Common myeloid progenitor, CD34-positive (primary cell): ENCODE data around the gene PLS3.

Source experiments
- CTCF ChIA-PET: fragments of 350-600 bp; sonication (Branson Sonifier 250); formaldehyde crosslinking; loops from one replicate; lab custom pipeline; 2021; ENCODE audit warnings: antibody characterized with exemption; lab: Charles Lee
- POLR2A ChIA-PET: fragments of 350-600 bp; sonication (Branson Sonifier 250); formaldehyde crosslinking; loops from one replicate; lab custom pipeline; 2021; ENCODE audit warnings: antibody characterized with exemption; lab: Charles Lee
- DNase-seq, 3 donors: peaks; one replicate each; pipeline versions ENCODE4 v3.0.0 to v3.0.0-alpha.2; 2013
- H3K27ac ChIP-seq, 2 experiments: 1 replicate in 1 of 2; 2 replicates in 1 of 2; pipeline ENCODE4 v1.7.0; 2013; ENCODE audit warnings: inconsistent platforms in 2 of 2, low read length in 2 of 2, mild to moderate bottlenecking in 2 of 2, low read depth in 1 of 2, moderate library complexity in 1 of 2; ENCODE audit not compliant: severe bottlenecking in 2 of 2, insufficient read depth in 1 of 2, poor library complexity in 1 of 2
- H3K27me3 ChIP-seq, 5 experiments: replicated peaks in 2 of 5; 1 replicate in 3 of 5; 2 replicates in 2 of 5; pipeline versions ENCODE4 v1.6.1 to v1.7.0; 2013; ENCODE audit warnings: low read length in 4 of 5, mild to moderate bottlenecking in 2 of 5, moderate library complexity in 2 of 5, inconsistent platforms in 1 of 5; ENCODE audit not compliant: insufficient read depth in 5 of 5, control insufficient read depth in 4 of 5
- H3K36me3 ChIP-seq, 4 experiments: 1 replicate in 2 of 4; 2 replicates in 2 of 4; pipeline versions ENCODE4 v1.6.1 to v1.7.0; 2013; ENCODE audit warnings: low read length in 3 of 4, control low read depth in 1 of 4, mild to moderate bottlenecking in 1 of 4; ENCODE audit not compliant: control insufficient read depth in 4 of 4, insufficient read depth in 4 of 4
- H3K4me1 ChIP-seq, 4 experiments: 1 replicate in 3 of 4; 2 replicates in 1 of 4; pipeline versions ENCODE4 v1.6.1 to v1.7.1; 2013; ENCODE audit warnings: low read length in 3 of 4, mild to moderate bottlenecking in 3 of 4, control low read depth in 1 of 4, inconsistent platforms in 1 of 4, moderate library complexity in 1 of 4; ENCODE audit not compliant: control insufficient read depth in 4 of 4, insufficient read depth in 4 of 4; ENCODE audit errors: control extremely low read depth in 1 of 4
- H3K4me3 ChIP-seq, 7 experiments: 1 replicate in 4 of 7; 2 replicates in 3 of 7; pipeline versions ENCODE4 v1.5.1 to v1.7.0; 2013; ENCODE audit warnings: mild to moderate bottlenecking in 7 of 7, low read length in 6 of 7, moderate library complexity in 6 of 7, inconsistent platforms in 2 of 7, low read depth in 2 of 7, control low read depth in 1 of 7; ENCODE audit not compliant: insufficient read depth in 4 of 7, control insufficient read depth in 1 of 7; ENCODE audit errors: extremely low read depth in 1 of 7
- H3K9me3 ChIP-seq, 5 experiments: 1 replicate in 4 of 5; 2 replicates in 1 of 5; pipeline versions ENCODE4 v1.6.1 to v1.7.1; 2013; ENCODE audit warnings: low read length in 4 of 5, mild to moderate bottlenecking in 2 of 5, inconsistent platforms in 1 of 5, low read depth in 1 of 5, moderate library complexity in 1 of 5; ENCODE audit not compliant: control insufficient read depth in 4 of 5, insufficient read depth in 2 of 5; ENCODE audit errors: control extremely low read depth in 1 of 5
- WGBS: methylation state at CpG from one replicate; pipeline ENCODE4 v1.1.5; 2013; ENCODE audit not compliant: insufficient coverage; 5-methylcytosine and 5-hydroxymethylcytosine counted together

The PLS3 gene

GRCh38 chrX:115563633-115564162, 2.7 kb downstream of the PLS3 start:
- Histone ChIP-seq H3K4me1 (peaks cover 0 to 16% (median 8%) of the 10 kb centered on the region in 4 experiments), H3K27me3 (peaks cover 0 to 39% (median 0%) of the 10 kb centered on the region in 5 experiments), H3K27ac (no peak overlapping the region), H3K9me3 (no peaks in the 10 kb centered on the region), H3K4me3 (no peak overlapping the region), H3K36me3 (no peaks in the 10 kb centered on the region)
- CTCF ChIA-PET, result interaction anchor here (0.7 to 1.6 kb wide), 5 partner anchors 53 to 328 kb away, joined by 3 to 4 read pairs (median 3); no protein-coding TSS in a partner anchor
- peak; percentile 29 to 66 (median 59) for DNase-seq
- POLR2A ChIA-PET, result no interaction called here
- 53% methylated on average over 2 of the region's 4 CpGs for WGBS

DNA sequence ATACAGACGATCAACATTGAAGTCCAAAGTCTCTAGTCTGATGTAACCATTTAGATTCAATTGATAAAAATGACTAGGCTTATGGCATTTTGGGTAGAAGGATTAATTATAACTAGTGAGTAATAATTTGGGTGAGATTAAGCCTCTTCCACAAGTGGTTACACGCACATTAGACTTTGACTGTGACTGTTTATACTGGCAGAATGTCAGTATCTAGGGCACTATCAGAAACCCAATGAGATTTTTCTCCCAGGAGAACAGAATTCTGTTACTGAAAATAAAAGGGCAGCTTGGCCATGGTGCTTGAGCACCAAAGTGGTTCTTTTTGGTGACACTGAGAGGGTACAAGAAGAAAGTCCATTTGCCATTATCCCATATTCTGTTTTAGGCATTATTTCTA, 3.3 kb downstream of the PLS3 start:
- Histone ChIP-seq H3K9me3 (no peaks in the 10 kb centered on the region), H3K27ac (no peak overlapping the region), H3K27me3 (peaks cover 0 to 35% (median 0%) of the 10 kb centered on the region in 5 experiments), H3K36me3 (no peaks in the 10 kb centered on the region), H3K4me3 (no peak overlapping the region), H3K4me1 (peaks cover 0 to 17% (median 8%) of the 10 kb centered on the region in 4 experiments)
- ChIA-PET POLR2A (no interaction called here), CTCF (interaction anchor here (0.9 to 1.6 kb wide), 2 partner anchors 82 to 199 kb away, joined by 3 read pairs; no protein-coding TSS in a partner anchor)
- DNase-seq, result no peak
- 100% methylated on average over 1 of the region's 2 CpGs for WGBS

GRCh38 chrX:115565888-115566287, 4.9 kb downstream of the PLS3 start:
- WGBS, result 20% methylated on average over 1 of the region's 2 CpGs
- H3K4me1 ChIP-seq, result peaks cover 0 to 20% (median 8%) of the 10 kb centered on the region in 4 experiments
- H3K27ac ChIP-seq, result no peak overlapping the region
- ChIA-PET POLR2A (no interaction called here), CTCF (no interaction called here)
- no peak for DNase-seq
- H3K36me3 ChIP-seq, result no peaks in the 10 kb centered on the region
- peaks cover 0 to 18% (median 0%) of the 10 kb centered on the region in 5 experiments for H3K27me3 ChIP-seq
- no peaks in the 10 kb centered on the region for H3K9me3 ChIP-seq
- H3K4me3 ChIP-seq, result no peak overlapping the region

DNA sequence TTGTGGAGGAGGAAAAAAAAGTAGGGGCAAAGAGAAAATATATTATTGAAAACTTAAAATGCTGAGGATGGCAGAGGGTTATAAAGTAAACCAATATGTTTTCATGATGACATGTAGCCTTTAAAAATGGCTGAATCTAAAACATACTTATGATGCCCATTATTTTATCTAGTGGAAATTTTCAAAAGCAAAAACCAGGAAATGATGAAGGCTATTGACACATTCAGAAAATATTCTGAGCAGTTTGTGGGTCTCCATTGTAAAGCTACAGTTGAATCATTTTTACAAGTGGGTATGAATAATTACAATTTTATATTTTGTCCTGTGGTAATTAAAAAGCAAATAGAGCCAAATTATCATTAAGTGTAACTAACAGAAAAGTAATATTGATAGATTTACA, 10.7 kb downstream of the PLS3 start:
- Histone ChIP-seq H3K9me3 (no peaks in the 10 kb centered on the region), H3K27ac (no peak overlapping the region), H3K27me3 (no peaks in the 10 kb centered on the region), H3K36me3 (no peaks in the 10 kb centered on the region), H3K4me1 (peaks cover 0 to 5% (median 0%) of the 10 kb centered on the region in 4 experiments), H3K4me3 (no peak overlapping the region)
- ChIA-PET POLR2A (no interaction called here), CTCF (no interaction called here)
- DNase-seq, result no peak

- H3K9me3 ChIP-seq, result no peaks in the 10 kb centered on the region
- no peaks in the 10 kb centered on the region for H3K27me3 ChIP-seq
- ChIA-PET CTCF (no interaction called here), POLR2A (no interaction called here)
- peaks cover 0 to 5% (median 0%) of the 10 kb centered on the region in 4 experiments for H3K4me1 ChIP-seq
- WGBS, result no CpG with 5 or more reads among the region's 2 CpGs
- no peak for DNase-seq
- H3K36me3 ChIP-seq, result no peaks in the 10 kb centered on the region
- no peak overlapping the region for H3K4me3 ChIP-seq
- H3K27ac ChIP-seq, result no peak overlapping the region
Measured at GRCh38 chrX:115573185-115573584, 12.2 kb downstream of the PLS3 start.

DNA sequence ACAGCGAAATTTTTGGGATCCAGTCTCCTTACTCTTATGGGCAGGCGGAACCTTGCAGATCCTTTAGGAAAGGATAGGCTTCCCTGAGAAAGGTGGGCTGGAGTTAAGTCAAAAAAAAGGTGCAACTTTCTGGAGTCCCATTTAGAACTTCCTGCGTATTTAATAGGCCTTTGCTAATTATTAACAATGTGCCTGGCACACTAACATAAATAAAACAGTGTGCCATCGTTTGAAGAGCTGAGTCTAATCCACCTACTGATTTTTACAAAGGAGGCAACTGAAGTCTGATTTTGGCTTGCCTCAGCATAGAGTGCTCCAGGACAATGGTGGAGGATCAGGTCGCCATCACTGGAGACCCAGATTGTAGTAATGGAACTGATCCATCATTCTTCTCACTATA, 15.7 kb downstream of the PLS3 start:
- DNase-seq, result no peak
- ChIA-PET POLR2A (interaction anchor here (0.6 kb wide), 1 partner anchor 18 kb away, joined by 4 read pairs; no protein-coding TSS in a partner anchor), CTCF (no interaction called here)
- Histone ChIP-seq H3K4me3 (no peak overlapping the region), H3K4me1 (no peaks in the 10 kb centered on the region), H3K9me3 (no peaks in the 10 kb centered on the region), H3K27ac (no peak overlapping the region), H3K27me3 (peaks cover 0 to 4% (median 0%) of the 10 kb centered on the region in 5 experiments), H3K36me3 (no peaks in the 10 kb centered on the region)
- 91% methylated on average over 5 of the region's 5 CpGs for WGBS

DNA sequence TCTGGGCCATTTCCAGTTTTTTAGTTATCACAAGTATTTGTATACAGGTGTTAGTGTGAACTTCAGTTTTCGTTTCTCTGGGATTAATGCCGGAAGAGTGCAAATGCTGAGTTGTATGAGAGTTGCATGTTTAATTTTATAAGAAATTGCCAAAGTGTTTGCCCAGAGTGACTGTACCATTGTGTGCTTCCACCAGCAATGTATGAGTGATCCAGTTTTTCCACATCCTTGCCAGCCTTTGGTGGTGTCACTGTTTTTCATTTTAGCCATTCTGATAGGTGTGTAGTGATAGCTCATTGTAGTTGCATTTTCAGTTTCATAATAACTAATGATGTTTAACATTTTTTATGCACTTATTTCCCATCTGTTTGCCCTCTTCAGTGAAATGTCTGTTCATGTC, 18.4 kb downstream of the PLS3 start:
- DNase-seq, result no peak
- H3K27me3 ChIP-seq, result peaks cover 0 to 15% (median 0%) of the 10 kb centered on the region in 5 experiments
- ChIA-PET CTCF (interaction anchor here (1.1 kb wide), 1 partner anchor 9 kb away, joined by 3 read pairs; no protein-coding TSS in a partner anchor), POLR2A (no interaction called here)
- no peak overlapping the region for H3K4me3 ChIP-seq
- no peaks in the 10 kb centered on the region for H3K9me3 ChIP-seq
- H3K4me1 ChIP-seq, result no peaks in the 10 kb centered on the region
- H3K36me3 ChIP-seq, result no peaks in the 10 kb centered on the region
- H3K27ac ChIP-seq, result no peak overlapping the region
- WGBS, result 90% methylated on average over 2 of the region's 2 CpGs
